ENCODE measurements around the gene GPD2.

GPD2 gene

GRCh38 chr2:156456616-156457015 is 20.4 kb downstream of the GPD2 start:
- peaks cover 55% of the 10 kb centered on the region for H3K4me1 Mint-ChIP-seq
- H3K36me3 Mint-ChIP-seq = no peaks in the 10 kb centered on the region
- ATAC-seq (no peak), DNase-seq (ENCODE audit: low spot score in 2 of 2) (no peak)
- H3K4me3 Mint-ChIP-seq = no peak overlapping the region
- peaks cover 4% of the 10 kb centered on the region for H3K9me3 Mint-ChIP-seq
- H3K27ac Mint-ChIP-seq = peak overlapping the region; percentile 41

- DNase-seq (ENCODE audit: low spot score in 2 of 2) (no peak), ATAC-seq (no peak)
- Mint-ChIP-seq H3K4me1 (peaks cover 49% of the 10 kb centered on the region), H3K27ac (no peak overlapping the region), H3K4me3 (no peak overlapping the region), H3K9me3 (no peaks in the 10 kb centered on the region), H3K36me3 (no peaks in the 10 kb centered on the region)
Measured at GRCh38 chr2:156457523-156458517, 21.6 kb downstream of the GPD2 start.

GRCh38 chr2:156459720-156460119 is 23.5 kb downstream of the GPD2 start:
- H3K27ac Mint-ChIP-seq = no peak overlapping the region
- no peaks in the 10 kb centered on the region for H3K9me3 Mint-ChIP-seq
- DNase-seq (ENCODE audit: low spot score in 2 of 2) = no peak
- peaks cover 30% of the 10 kb centered on the region for H3K4me1 Mint-ChIP-seq
- no peak overlapping the region for H3K4me3 Mint-ChIP-seq
- ATAC-seq = no peak
- no peaks in the 10 kb centered on the region for H3K36me3 Mint-ChIP-seq

GRCh38 chr2:156464106-156464505 is 27.9 kb downstream of the GPD2 start:
- DNase-seq (ENCODE audit: low spot score in 2 of 2) = no peak
- H3K27ac Mint-ChIP-seq = no peak overlapping the region
- no peaks in the 10 kb centered on the region for H3K36me3 Mint-ChIP-seq
- ATAC-seq = no peak
- no peak overlapping the region for H3K4me3 Mint-ChIP-seq
- no peaks in the 10 kb centered on the region for H3K9me3 Mint-ChIP-seq
- H3K4me1 Mint-ChIP-seq = peaks cover 26% of the 10 kb centered on the region

- ATAC-seq (no peak), DNase-seq (ENCODE audit: low spot score in 2 of 2) (no peak)
- H3K4me3 Mint-ChIP-seq = no peak overlapping the region
- peaks cover 28% of the 10 kb centered on the region for H3K4me1 Mint-ChIP-seq
- no peak overlapping the region for H3K27ac Mint-ChIP-seq
- H3K36me3 Mint-ChIP-seq = no peaks in the 10 kb centered on the region
- H3K9me3 Mint-ChIP-seq = no peaks in the 10 kb centered on the region
Measured at GRCh38 chr2:156465573-156465972, 29.4 kb downstream of the GPD2 start.

- no peaks in the 10 kb centered on the region for H3K9me3 Mint-ChIP-seq
- no peak overlapping the region for H3K4me3 Mint-ChIP-seq
- DNase-seq (ENCODE audit: low spot score in 2 of 2) = no peak
- H3K4me1 Mint-ChIP-seq = peaks cover 39% of the 10 kb centered on the region
- H3K27ac Mint-ChIP-seq = no peak overlapping the region
- H3K36me3 Mint-ChIP-seq = no peaks in the 10 kb centered on the region
- ATAC-seq = no peak
Measured at GRCh38 chr2:156466739-156467405, 30.7 kb downstream of the GPD2 start.

GRCh38 chr2:156470975-156471583 is 34.9 kb downstream of the GPD2 start:
- no peak for ATAC-seq
- no peak overlapping the region for H3K27ac Mint-ChIP-seq
- peaks cover 56% of the 10 kb centered on the region for H3K4me1 Mint-ChIP-seq
- no peak overlapping the region for H3K4me3 Mint-ChIP-seq
- peaks cover 3% of the 10 kb centered on the region for H3K36me3 Mint-ChIP-seq
- no peaks in the 10 kb centered on the region for H3K9me3 Mint-ChIP-seq
- DNase-seq (ENCODE audit: low spot score in 2 of 2) = no peak

- Mint-ChIP-seq H3K27ac (no peak overlapping the region), H3K9me3 (no peaks in the 10 kb centered on the region), H3K36me3 (peaks cover 9% of the 10 kb centered on the region), H3K4me1 (peaks cover 60% of the 10 kb centered on the region), H3K4me3 (no peak overlapping the region)
- ATAC-seq = no peak
- no peak for DNase-seq (ENCODE audit: low spot score in 2 of 2)
Measured at GRCh38 chr2:156471762-156472161, 35.6 kb downstream of the GPD2 start.

GRCh38 chr2:156472686-156473085 is 36.5 kb downstream of the GPD2 start:
- H3K27ac Mint-ChIP-seq = no peak overlapping the region
- no peaks in the 10 kb centered on the region for H3K9me3 Mint-ChIP-seq
- DNase-seq (ENCODE audit: low spot score in 2 of 2) (no peak), ATAC-seq (peak; percentile 82)
- no peak overlapping the region for H3K4me3 Mint-ChIP-seq
- peaks cover 60% of the 10 kb centered on the region for H3K4me1 Mint-ChIP-seq
- H3K36me3 Mint-ChIP-seq = peaks cover 9% of the 10 kb centered on the region

- Mint-ChIP-seq H3K27ac (no peak overlapping the region), H3K4me1 (peaks cover 58% of the 10 kb centered on the region), H3K4me3 (no peak overlapping the region), H3K9me3 (no peaks in the 10 kb centered on the region), H3K36me3 (peaks cover 9% of the 10 kb centered on the region)
- DNase-seq (ENCODE audit: low spot score in 2 of 2) (no peak), ATAC-seq (peak; percentile 76)
Measured at GRCh38 chr2:156473445-156473844, 37.3 kb downstream of the GPD2 start.

GRCh38 chr2:156474401-156474800 is 38.2 kb downstream of the GPD2 start:
- ATAC-seq = no peak
- no peak for DNase-seq (ENCODE audit: low spot score in 2 of 2)
- H3K27ac Mint-ChIP-seq = no peak overlapping the region
- peaks cover 61% of the 10 kb centered on the region for H3K4me1 Mint-ChIP-seq
- H3K36me3 Mint-ChIP-seq = peaks cover 9% of the 10 kb centered on the region
- no peaks in the 10 kb centered on the region for H3K9me3 Mint-ChIP-seq
- no peak overlapping the region for H3K4me3 Mint-ChIP-seq

GRCh38 chr2:156476021-156476849 is 40.1 kb downstream of the GPD2 start:
- peaks cover 70% of the 10 kb centered on the region for H3K4me1 Mint-ChIP-seq
- peak; percentile 39 for ATAC-seq
- H3K9me3 Mint-ChIP-seq = no peaks in the 10 kb centered on the region
- H3K4me3 Mint-ChIP-seq = peak overlapping the region; percentile 31
- H3K27ac Mint-ChIP-seq = peak overlapping the region; percentile 56
- peaks cover 19% of the 10 kb centered on the region for H3K36me3 Mint-ChIP-seq
- DNase-seq (ENCODE audit: low spot score in 2 of 2) = no peak

- ATAC-seq (peak; percentile 66), DNase-seq (ENCODE audit: low spot score in 2 of 2) (no peak)
- Mint-ChIP-seq H3K9me3 (no peaks in the 10 kb centered on the region), H3K4me3 (peak overlapping the region; percentile 31), H3K4me1 (peaks cover 67% of the 10 kb centered on the region), H3K36me3 (peaks cover 19% of the 10 kb centered on the region), H3K27ac (peak overlapping the region; percentile 56)
Measured at GRCh38 chr2:156476850-156477206, 40.6 kb downstream of the GPD2 start.

- H3K4me1 Mint-ChIP-seq = peaks cover 58% of the 10 kb centered on the region
- DNase-seq (ENCODE audit: low spot score in 2 of 2) = no peak
- H3K4me3 Mint-ChIP-seq = peak overlapping the region; percentile 38
- peaks cover 19% of the 10 kb centered on the region for H3K36me3 Mint-ChIP-seq
- peak; percentile 91 for ATAC-seq
- peak overlapping the region; percentile 83 for H3K27ac Mint-ChIP-seq
- H3K9me3 Mint-ChIP-seq = no peaks in the 10 kb centered on the region
Measured at GRCh38 chr2:156480376-156480775, 44.2 kb downstream of the GPD2 start.

GRCh38 chr2:156481312-156481711 is 45.1 kb downstream of the GPD2 start:
- no peak overlapping the region for H3K27ac Mint-ChIP-seq
- no peak for DNase-seq (ENCODE audit: low spot score in 2 of 2)
- no peaks in the 10 kb centered on the region for H3K9me3 Mint-ChIP-seq
- no peak overlapping the region for H3K4me3 Mint-ChIP-seq
- H3K36me3 Mint-ChIP-seq = peaks cover 14% of the 10 kb centered on the region
- ATAC-seq = no peak
- peaks cover 60% of the 10 kb centered on the region for H3K4me1 Mint-ChIP-seq

Measured in stimulated activated effector memory CD8-positive, alpha-beta T cell treated with anti-CD3 and anti-CD28 coated beads, Interleukin-12 subunit alpha, Interleukin-12 subunit beta, amount 100 ng/mL, for 72 hours (primary cell).